ENCODE measurements around the gene BMP8A. TPM values are rescaled to one million over a fixed set of nuclear protein-coding genes. Genes with fewer than 3 reads are reported as not detected.
A peak's percentile ranks its signal among the peaks of the same experiment; 100 is the strongest.

The BMP8A gene
- total RNA-seq, 2 donors from 2014 or later: 5.4 to 9.4 TPM

DNA sequence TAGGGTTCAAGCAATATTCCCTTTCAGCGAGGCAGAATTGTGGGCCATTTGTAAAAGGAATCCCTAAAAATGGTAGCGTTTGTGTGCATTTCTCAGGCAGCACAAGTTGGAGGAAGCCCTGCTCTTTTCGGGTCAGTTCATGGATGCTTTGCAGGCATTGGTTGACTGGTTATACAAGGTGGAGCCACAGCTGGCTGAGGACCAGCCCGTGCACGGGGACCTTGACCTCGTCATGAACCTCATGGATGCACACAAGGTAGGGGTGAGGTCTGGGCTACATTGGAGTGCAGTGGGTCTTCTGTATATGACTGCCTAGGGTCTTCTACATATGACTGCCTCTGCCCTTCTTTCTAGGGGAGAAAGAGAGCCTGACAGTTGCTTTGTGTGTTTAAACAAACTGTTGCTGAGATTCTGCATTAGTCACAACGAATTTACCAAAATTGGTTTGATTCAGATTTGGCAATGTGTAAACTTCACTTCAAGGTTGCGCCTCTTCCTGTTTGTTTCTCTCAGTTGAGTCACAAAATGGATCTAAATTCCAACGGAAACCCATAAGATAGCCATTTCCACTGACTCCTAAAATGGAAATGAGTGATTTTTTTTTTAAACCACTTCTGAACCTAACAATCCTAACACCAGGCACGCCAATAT, 40.4 kb upstream of the BMP8A start:
- no peaks in the 10 kb centered on the region for H3K27me3 ChIP-seq (replicated peaks; ENCODE audit: insufficient read depth)
- H3K9me3 ChIP-seq: no peaks in the 10 kb centered on the region
- no peak overlapping the region for H3K4me3 ChIP-seq
- no peak for DNase-seq (ENCODE audit: low spot score)
- H3K4me1 ChIP-seq (replicated peaks): no peaks in the 10 kb centered on the region
- WGBS: 76% methylated on average over 10 of the region's 10 CpGs
- H3K27ac ChIP-seq: peak overlapping the region in 1 of 2 donors; percentile 2
- intact Hi-C loops (cut with DNase I): no loop called here
- TF ChIP-seq POLR2AphosphoS5 (IDR thresholded peaks at IDR 0.05): no peak
- peaks cover 32 to 35% of the 10 kb centered on the region in 2 donors for H3K36me3 ChIP-seq

DNA sequence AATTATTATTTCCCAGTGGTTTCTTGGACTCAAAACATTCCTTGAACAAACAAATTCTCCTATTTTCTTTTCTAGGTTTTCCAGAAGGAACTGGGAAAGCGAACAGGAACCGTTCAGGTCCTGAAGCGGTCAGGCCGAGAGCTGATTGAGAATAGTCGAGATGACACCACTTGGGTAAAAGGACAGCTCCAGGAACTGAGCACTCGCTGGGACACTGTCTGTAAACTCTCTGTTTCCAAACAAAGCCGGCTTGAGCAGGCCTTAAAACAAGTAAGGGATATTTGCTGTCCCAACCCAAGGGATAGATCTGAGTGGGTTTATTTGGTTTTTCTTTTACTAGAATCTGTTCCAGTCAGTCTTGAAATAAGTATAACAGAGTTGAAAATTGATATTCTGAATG, 39.4 kb upstream of the BMP8A start:
- peak overlapping the region in 1 of 2 donors; percentile 2 for H3K27ac ChIP-seq
- no peak for DNase-seq (ENCODE audit: low spot score)
- H3K4me3 ChIP-seq: no peak overlapping the region
- H3K27me3 ChIP-seq (replicated peaks; ENCODE audit: insufficient read depth): no peaks in the 10 kb centered on the region
- intact Hi-C loops (cut with DNase I): no loop called here
- H3K36me3 ChIP-seq: peaks cover 34 to 36% of the 10 kb centered on the region in 2 donors
- WGBS: 81% methylated on average over 7 of the region's 7 CpGs
- H3K4me1 ChIP-seq (replicated peaks): no peaks in the 10 kb centered on the region
- TF ChIP-seq, protein P1, sequence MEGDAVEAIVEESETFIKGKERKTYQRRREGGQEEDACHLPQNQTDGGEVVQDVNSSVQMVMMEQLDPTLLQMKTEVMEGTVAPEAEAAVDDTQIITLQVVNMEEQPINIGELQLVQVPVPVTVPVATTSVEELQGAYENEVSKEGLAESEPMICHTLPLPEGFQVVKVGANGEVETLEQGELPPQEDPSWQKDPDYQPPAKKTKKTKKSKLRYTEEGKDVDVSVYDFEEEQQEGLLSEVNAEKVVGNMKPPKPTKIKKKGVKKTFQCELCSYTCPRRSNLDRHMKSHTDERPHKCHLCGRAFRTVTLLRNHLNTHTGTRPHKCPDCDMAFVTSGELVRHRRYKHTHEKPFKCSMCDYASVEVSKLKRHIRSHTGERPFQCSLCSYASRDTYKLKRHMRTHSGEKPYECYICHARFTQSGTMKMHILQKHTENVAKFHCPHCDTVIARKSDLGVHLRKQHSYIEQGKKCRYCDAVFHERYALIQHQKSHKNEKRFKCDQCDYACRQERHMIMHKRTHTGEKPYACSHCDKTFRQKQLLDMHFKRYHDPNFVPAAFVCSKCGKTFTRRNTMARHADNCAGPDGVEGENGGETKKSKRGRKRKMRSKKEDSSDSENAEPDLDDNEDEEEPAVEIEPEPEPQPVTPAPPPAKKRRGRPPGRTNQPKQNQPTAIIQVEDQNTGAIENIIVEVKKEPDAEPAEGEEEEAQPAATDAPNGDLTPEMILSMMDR (IDR thresholded peaks at IDR 0.05): no peak
- no peaks in the 10 kb centered on the region for H3K9me3 ChIP-seq

DNA sequence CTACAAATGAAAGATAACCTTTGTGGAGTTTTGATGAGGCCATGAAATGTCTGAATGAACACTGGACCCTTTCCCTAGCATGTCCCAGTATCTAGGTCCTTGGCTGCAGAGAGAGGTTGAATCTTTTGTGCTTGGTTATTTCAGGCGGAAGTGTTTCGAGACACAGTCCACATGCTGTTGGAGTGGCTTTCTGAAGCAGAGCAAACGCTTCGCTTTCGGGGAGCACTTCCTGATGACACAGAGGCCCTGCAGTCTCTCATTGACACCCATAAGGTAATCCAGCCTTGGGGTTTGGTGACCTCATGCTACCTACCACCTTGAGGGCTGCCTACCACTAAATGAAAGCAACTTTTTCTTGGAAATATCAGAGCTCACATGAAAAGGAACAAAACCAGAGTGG, 38.9 kb upstream of the BMP8A start:
- peaks cover 35 to 36% of the 10 kb centered on the region in 2 donors for H3K36me3 ChIP-seq
- no peak overlapping the region for H3K27ac ChIP-seq
- H3K27me3 ChIP-seq (replicated peaks; ENCODE audit: insufficient read depth): no peaks in the 10 kb centered on the region
- no peak overlapping the region for H3K4me3 ChIP-seq
- intact Hi-C loops (cut with DNase I): no loop called here
- 90% methylated on average over 5 of the region's 5 CpGs for WGBS
- H3K4me1 ChIP-seq (replicated peaks): no peaks in the 10 kb centered on the region
- no peak for DNase-seq (ENCODE audit: low spot score)
- TF ChIP-seq POLR2AphosphoS5 (IDR thresholded peaks at IDR 0.05) (no peak), POLR2A (IDR thresholded peaks at IDR 0.05) (no peak)
- TF ChIP-seq, protein P1 (IDR thresholded peaks at IDR 0.05): no peak
- H3K9me3 ChIP-seq: no peaks in the 10 kb centered on the region

DNA sequence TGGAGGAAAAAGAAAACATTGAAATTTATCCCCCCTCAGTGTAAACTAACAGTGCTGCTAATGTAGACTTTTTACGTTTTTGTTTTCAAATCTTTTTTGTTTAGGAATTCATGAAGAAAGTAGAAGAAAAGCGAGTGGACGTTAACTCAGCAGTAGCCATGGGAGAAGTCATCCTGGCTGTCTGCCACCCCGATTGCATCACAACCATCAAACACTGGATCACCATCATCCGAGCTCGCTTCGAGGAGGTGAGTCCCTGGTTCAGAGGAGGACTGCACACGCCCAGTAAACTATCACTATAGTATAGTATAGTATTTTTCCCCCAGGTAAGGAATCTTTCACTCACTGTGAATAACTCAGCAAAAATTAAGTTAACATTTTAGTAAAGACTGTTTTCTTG, 37.8 kb upstream of the BMP8A start:
- Histone ChIP-seq H3K27me3 (replicated peaks; ENCODE audit: insufficient read depth) (no peaks in the 10 kb centered on the region), H3K4me3 (no peak overlapping the region), H3K27ac (no peak overlapping the region), H3K4me1 (replicated peaks) (no peaks in the 10 kb centered on the region), H3K9me3 (no peaks in the 10 kb centered on the region), H3K36me3 (peaks cover 29 to 30% of the 10 kb centered on the region in 2 donors)
- intact Hi-C loops (cut with DNase I): no loop called here
- DNase-seq (ENCODE audit: low spot score): no peak
- TF ChIP-seq POLR2A (IDR thresholded peaks at IDR 0.05): no peak
- TF ChIP-seq, protein P1 (IDR thresholded peaks at IDR 0.05): no peak
- no peak for TF ChIP-seq POLR2AphosphoS5 (IDR thresholded peaks at IDR 0.05)
- 66% methylated on average over 8 of the region's 8 CpGs for WGBS

DNA sequence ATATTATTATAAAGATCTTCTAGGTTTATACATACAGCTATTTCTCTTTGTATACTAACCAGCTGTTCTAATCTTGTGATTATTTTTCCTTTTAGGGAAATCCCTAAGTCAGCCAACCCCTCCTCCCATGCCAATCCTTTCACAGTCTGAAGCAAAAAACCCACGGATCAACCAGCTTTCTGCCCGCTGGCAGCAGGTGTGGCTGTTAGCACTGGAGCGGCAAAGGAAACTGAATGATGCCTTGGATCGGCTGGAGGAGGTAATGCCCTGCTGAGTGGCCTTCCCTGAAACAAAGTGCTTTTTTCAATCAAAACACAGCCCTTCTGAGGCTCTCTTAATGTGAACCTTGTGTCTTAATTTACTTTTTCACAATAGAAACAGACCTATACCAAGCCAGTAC, 32.4 kb upstream of the BMP8A start:
- no peaks in the 10 kb centered on the region for H3K4me1 ChIP-seq (replicated peaks)
- no peaks in the 10 kb centered on the region for H3K27me3 ChIP-seq (replicated peaks; ENCODE audit: insufficient read depth)
- H3K4me3 ChIP-seq: no peak overlapping the region
- TF ChIP-seq, protein P1 (IDR thresholded peaks at IDR 0.05): no peak
- WGBS: 78% methylated on average over 4 of the region's 4 CpGs
- no peak for DNase-seq (ENCODE audit: low spot score)
- no peaks in the 10 kb centered on the region for H3K9me3 ChIP-seq
- peaks cover 24 to 43% of the 10 kb centered on the region in 2 donors for H3K36me3 ChIP-seq
- intact Hi-C loops (cut with DNase I): no loop called here
- H3K27ac ChIP-seq: peak overlapping the region in 1 of 2 donors; percentile 18
